K562 (cell line): ENCODE measurements around the gene ZNF22. TPM values are rescaled to one million over a fixed set of nuclear protein-coding genes. Genes with fewer than 3 reads are reported as not detected.

Experiments
- MAFF ChIP-seq: IDR thresholded peaks from 2 replicates; pipeline ENCODE4 v1.6.1; 2012; ENCODE audit warnings: low read length, improper control_type of control experiment
- MCM2 ChIP-seq: fragments of 450-650 bp; IDR thresholded peaks from 2 replicates; pipeline ENCODE4 v1.6.1; 2017; ENCODE audit warnings: low read depth, mild to moderate bottlenecking
- MECOM ChIP-seq: fragments of 250-450 bp; sonication (Bioruptor Pico); IDR thresholded peaks from 2 replicates; pipeline ENCODE4 v1.8.0; 2022; ENCODE audit warnings: inconsistent platforms
- NR4A1 ChIP-seq, 2 experiments: fragments of 250-450 bp in 1 of 2; fragments of 450-650 bp in 1 of 2; sonication (Bioruptor Pico) in 1 of 2; IDR thresholded peaks; 2 replicates each; pipeline versions ENCODE4 v1.4.0 to v1.6.1; 2016 to 2020; ENCODE audit warnings: mild to moderate bottlenecking in 2 of 2, missing compliant biosample characterization in 1 of 2, missing genetic modification characterization in 1 of 2, moderate library complexity in 1 of 2
- PPARD ChIP-seq: fragments of 250-450 bp; sonication (Bioruptor Pico); IDR thresholded peaks from 2 replicates; pipeline ENCODE4 v1.8.0; 2022; ENCODE audit warnings: inconsistent platforms, mild to moderate bottlenecking, moderate library complexity
- RB1 ChIP-seq: fragments of 450-650 bp; IDR thresholded peaks from 2 replicates; pipeline ENCODE4 v1.6.1; 2017; ENCODE audit warnings: low read depth, mild to moderate bottlenecking
- RBM25 ChIP-seq: fragments of 200-400 bp; formaldehyde crosslinking; IDR thresholded peaks from 2 replicates; pipeline ENCODE4 v1.6.1; 2018; ENCODE audit warnings: low read length, low read depth, moderate library complexity; ENCODE audit not compliant: severe bottlenecking
- ZFX ChIP-seq: sonication (generic); formaldehyde crosslinking; IDR thresholded peaks from 2 replicates; pipeline ENCODE4 v1.8.0; 2022; ENCODE audit warnings: mild to moderate bottlenecking, missing genetic modification reagents, moderate library complexity
- ZMIZ1 ChIP-seq, 2 experiments: fragments of 150-350 bp in 1 of 2; IDR thresholded peaks; 2 replicates each; pipeline ENCODE4 v1.6.1; 2012 to 2016; ENCODE audit warnings: low read depth in 2 of 2, low read length in 2 of 2, mild to moderate bottlenecking in 1 of 2, moderate library complexity in 1 of 2
- ZNF124 ChIP-seq: sonication (generic); formaldehyde crosslinking; IDR thresholded peaks from 2 replicates; pipeline ENCODE4 v1.8.1; 2022; ENCODE audit warnings: missing genetic modification reagents
- ZNF695 ChIP-seq: fragments of 450-650 bp; formaldehyde crosslinking; IDR thresholded peaks from 2 replicates; pipeline ENCODE4 v1.4.0; 2020; ENCODE audit warnings: mild to moderate bottlenecking, moderate library complexity
- ZNF740 ChIP-seq, 3 experiments: fragments of 200-800 bp in 1 of 3; sonication (Bioruptor generic) in 1 of 3; sonication (generic) in 1 of 3; formaldehyde crosslinking in 1 of 3; IDR thresholded peaks; 2 replicates each; pipeline versions ENCODE4 v1.6.1 to v1.8.0; 2016 to 2022; ENCODE audit warnings: mild to moderate bottlenecking in 2 of 3, missing compliant biosample characterization in 2 of 3, missing genetic modification characterization in 2 of 3, missing genetic modification reagents in 1 of 3
- polyA plus RNA-seq, 8 experiments: library from polyadenylated mRNA; depleted of rRNA in 4 of 8; stranded (reverse) in 5 of 8; unstranded in 3 of 8; fragments of >200 nt; fragmentation: Nextera tagmentation in 2 of 8; fragmentation: Illumina TruSeq in 1 of 8; extraction: Ambion mirVana in 2 of 8; extraction: Trizol in 1 of 8; gene quantifications; 2 replicates each; pipeline versions ENCODE4 v1.2.1 to v1.2.3, GENCODE V29; 2011 to 2014; ENCODE audit warnings: inconsistent platforms in 1 of 8, missing spikeins in 1 of 8
- total RNA-seq, 7 experiments: library from RNA; depleted of rRNA in 6 of 7; stranded (reverse); fragments of >200 nt in 6 of 7; fragmentation: Illumina TruSeq in 2 of 7; extraction: Trizol in 2 of 7; gene quantifications; 2 replicates each; pipeline versions ENCODE4 v1.2.1 to v1.2.3, GENCODE V29; 2011 to 2021; ENCODE audit warnings: low replicate concordance in 1 of 7
- TF ChIP-seq, protein P1 (sequence below): sonication (generic); formaldehyde crosslinking; IDR thresholded peaks from 2 replicates; pipeline ENCODE4 v1.8.0; 2022; ENCODE audit warnings: missing genetic modification reagents, mild to moderate bottlenecking, borderline replicate concordance
- TF ChIP-seq, protein P2 (sequence below): fragments of 450-650 bp; IDR thresholded peaks from 2 replicates; pipeline ENCODE4 v1.6.1; 2017; ENCODE audit warnings: mild to moderate bottlenecking, moderate library complexity
- TF ChIP-seq, protein P3 (sequence below): IDR thresholded peaks from 2 replicates; pipeline ENCODE4 v1.6.1; 2012; ENCODE audit warnings: low read depth, low read length, improper control_type of control experiment, borderline replicate concordance

The ZNF22 gene
- total and polyA plus RNA-seq, 9 of the 15 experiments (the other 6 are each of a cell fraction or from before 2014, with no cell fraction given), result 36.2 to 98.7 (median 51.2) TPM

- TF ChIP-seq, protein P1, sequence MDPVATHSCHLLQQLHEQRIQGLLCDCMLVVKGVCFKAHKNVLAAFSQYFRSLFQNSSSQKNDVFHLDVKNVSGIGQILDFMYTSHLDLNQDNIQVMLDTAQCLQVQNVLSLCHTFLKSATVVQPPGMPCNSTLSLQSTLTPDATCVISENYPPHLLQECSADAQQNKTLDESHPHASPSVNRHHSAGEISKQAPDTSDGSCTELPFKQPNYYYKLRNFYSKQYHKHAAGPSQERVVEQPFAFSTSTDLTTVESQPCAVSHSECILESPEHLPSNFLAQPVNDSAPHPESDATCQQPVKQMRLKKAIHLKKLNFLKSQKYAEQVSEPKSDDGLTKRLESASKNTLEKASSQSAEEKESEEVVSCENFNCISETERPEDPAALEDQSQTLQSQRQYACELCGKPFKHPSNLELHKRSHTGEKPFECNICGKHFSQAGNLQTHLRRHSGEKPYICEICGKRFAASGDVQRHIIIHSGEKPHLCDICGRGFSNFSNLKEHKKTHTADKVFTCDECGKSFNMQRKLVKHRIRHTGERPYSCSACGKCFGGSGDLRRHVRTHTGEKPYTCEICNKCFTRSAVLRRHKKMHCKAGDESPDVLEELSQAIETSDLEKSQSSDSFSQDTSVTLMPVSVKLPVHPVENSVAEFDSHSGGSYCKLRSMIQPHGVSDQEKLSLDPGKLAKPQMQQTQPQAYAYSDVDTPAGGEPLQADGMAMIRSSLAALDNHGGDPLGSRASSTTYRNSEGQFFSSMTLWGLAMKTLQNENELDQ (CRISPR knock-in tag), result no peak
- no peak for TF ChIP-seq MECOM (CRISPR knock-in tag)
- no peak for TF ChIP-seq MCM2
- no peak for TF ChIP-seq NR4A1 (CRISPR knock-in tag; IDR thresholded peaks at IDR 0.05)
- peak; percentile 71; the same call in 1 of the 2 replicates for TF ChIP-seq NR4A1 (tag; IDR thresholded peaks at IDR 0.05)
- TF ChIP-seq, protein P2, sequence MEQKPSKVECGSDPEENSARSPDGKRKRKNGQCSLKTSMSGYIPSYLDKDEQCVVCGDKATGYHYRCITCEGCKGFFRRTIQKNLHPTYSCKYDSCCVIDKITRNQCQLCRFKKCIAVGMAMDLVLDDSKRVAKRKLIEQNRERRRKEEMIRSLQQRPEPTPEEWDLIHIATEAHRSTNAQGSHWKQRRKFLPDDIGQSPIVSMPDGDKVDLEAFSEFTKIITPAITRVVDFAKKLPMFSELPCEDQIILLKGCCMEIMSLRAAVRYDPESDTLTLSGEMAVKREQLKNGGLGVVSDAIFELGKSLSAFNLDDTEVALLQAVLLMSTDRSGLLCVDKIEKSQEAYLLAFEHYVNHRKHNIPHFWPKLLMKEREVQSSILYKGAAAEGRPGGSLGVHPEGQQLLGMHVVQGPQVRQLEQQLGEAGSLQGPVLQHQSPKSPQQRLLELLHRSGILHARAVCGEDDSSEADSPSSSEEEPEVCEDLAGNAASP, result no peak
- TF ChIP-seq MAFF, result no peak
- TF ChIP-seq ZMIZ1 (IDR thresholded peaks at IDR 0.05; ENCODE audit: low read depth in 2 of 2, low read length in 2 of 2), result 0 out of 4 replicates have a peak, but pooled peaks of 1 of the 2 experiments have one; percentile 29
- no peak for TF ChIP-seq ZNF695 (CRISPR knock-in tag)
- TF ChIP-seq, protein P3, sequence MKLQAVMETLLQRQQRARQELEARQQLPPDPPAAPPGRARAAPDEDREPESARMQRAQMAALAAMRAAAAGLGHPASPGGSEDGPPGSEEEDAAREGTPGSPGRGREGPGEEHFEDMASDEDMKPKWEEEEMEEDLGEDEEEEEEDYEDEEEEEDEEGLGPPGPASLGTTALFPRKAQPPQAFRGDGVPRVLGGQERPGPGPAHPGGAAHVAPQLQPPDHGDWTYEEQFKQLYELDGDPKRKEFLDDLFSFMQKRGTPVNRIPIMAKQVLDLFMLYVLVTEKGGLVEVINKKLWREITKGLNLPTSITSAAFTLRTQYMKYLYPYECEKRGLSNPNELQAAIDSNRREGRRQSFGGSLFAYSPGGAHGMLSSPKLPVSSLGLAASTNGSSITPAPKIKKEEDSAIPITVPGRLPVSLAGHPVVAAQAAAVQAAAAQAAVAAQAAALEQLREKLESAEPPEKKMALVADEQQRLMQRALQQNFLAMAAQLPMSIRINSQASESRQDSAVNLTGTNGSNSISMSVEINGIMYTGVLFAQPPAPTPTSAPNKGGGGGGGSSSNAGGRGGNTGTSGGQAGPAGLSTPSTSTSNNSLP, result no peak
- TF ChIP-seq ZNF124 (CRISPR knock-in tag), result no peak
- TF ChIP-seq ZFX (CRISPR knock-in tag), result peak; percentile 53; the same call in 1 of the 2 replicates
- TF ChIP-seq ZNF740 (CRISPR knock-in tag; IDR thresholded peaks at IDR 0.05), result peak; percentile 20; the same call in 1 of the 2 replicates
- TF ChIP-seq ZNF740 (tag; IDR thresholded peaks at IDR 0.05), result no peak
- TF ChIP-seq RBM25, result no peak
- TF ChIP-seq RB1, result peak; percentile 94
- no peak for TF ChIP-seq PPARD (CRISPR knock-in tag)
Measured at GRCh38 chr10:44974628-44975430, 25.9 kb upstream of the ZNF22 start (continued).
